OCI-LY1 (cell line): ENCODE data around the gene ADM2.

ENCODE experiments used
- CTCF ChIP-seq: fragments of 200-600 bp; sonication (generic), shearing (Covaris generic); IDR thresholded peaks from 2 replicates; pipeline ENCODE4 v1.5.1; 2017; ENCODE audit warnings: mild to moderate bottlenecking, antibody characterized with exemption, low read length, moderate library complexity, mixed read lengths
- EZH2 ChIP-seq: fragments of 200-600 bp; sonication (generic), shearing (Covaris generic); IDR thresholded peaks from 2 replicates; pipeline ENCODE4 v1.8.0; 2017; ENCODE audit warnings: borderline replicate concordance, mixed run types, mild to moderate bottlenecking, antibody characterized with exemption, low read length, moderate library complexity, mixed read lengths

GRCh38 chr22:50503475-50504145 is 22.3 kb downstream of the ADM2 start:
- TF ChIP-seq EZH2 (no peak), CTCF (0 out of 2 replicates have a peak, but pooled peaks have one; percentile 4)
